Measurements from ENCODE around the gene EFNA4.

EFNA4 gene

DNA sequence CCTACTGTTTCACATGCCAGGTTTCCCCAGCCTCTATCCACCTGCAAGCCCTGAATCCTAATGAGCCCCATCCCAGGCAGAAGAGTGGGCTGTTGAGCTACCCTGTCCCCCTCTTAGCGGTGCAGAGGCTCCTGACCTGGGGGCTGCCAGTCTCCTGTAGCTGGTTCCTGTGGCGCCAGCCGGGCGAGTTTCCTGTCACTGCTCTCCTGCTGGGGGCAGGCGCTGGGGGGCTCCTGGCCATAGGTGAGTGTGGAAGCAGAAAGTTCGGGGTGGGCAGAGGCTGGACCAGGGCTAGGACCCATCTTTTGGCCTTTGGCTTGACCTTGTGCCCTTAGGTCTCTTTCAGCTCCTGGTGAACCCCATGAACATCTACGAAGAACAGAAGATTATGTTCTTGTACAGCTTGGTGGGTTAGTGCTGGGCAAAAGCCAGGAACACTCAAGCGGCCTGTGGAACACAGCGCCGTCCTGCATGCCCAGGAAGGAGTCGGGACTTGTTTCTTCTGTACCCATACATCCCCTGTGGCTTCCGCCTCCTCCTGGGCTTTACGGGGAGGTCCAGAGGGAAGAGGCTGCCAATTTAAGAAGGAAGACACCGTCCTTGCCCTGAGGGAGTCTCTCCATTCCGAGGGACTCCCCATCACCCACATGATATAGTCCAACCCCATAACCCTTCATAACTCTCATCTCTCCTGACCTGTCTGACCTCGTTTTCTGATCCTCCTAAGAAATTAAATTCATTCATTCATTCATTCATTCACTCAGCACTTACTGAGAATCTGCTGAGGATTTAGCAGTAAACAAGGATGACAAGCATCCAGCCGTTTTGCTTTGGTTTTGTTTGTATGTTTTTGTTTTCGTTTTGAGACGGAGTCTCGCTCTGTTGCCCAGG is 29.0 kb upstream of the EFNA4 start:
- DNase-seq, result no peak

DNA sequence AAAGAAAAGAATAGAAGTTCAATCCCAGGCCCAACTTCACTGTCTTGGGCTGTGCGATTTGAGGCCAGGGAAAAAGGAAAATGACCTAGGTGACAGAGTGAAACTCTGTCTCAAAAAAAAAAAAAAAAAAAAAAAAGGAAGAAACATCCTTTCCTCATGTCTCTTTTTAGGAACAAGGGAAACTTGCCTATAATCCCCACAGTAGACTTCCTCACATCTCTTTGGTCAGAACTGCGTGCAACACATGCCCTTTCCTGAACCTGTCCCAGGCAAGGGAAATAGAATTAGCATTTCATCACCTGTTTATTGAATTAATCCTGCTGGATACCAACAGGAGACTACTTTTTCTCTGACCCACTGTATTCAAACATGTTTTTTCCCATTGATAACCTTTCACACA is 27.6 kb upstream of the EFNA4 start:
- DNase-seq, result no peak

DNA sequence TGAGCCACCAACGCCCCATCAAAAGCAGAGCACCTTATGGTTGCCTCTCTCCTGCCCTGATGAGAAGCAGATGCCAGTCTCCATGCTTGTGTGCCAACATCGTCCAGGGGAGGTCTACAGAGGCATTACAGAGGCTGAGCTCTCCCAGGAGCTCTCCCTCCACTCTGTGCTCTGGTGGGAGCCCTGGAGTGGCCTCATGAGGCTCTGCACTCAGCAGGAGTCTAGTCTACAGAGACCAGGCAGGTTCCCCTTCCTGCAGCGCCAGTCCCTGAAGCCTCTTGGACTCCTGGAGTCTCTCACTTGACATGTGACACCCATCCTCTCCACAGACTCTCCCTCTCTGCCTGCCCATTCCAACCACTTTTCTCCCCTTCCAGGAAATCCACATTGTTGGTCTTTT is 26.5 kb upstream of the EFNA4 start:
- DNase-seq, result no peak

DNA sequence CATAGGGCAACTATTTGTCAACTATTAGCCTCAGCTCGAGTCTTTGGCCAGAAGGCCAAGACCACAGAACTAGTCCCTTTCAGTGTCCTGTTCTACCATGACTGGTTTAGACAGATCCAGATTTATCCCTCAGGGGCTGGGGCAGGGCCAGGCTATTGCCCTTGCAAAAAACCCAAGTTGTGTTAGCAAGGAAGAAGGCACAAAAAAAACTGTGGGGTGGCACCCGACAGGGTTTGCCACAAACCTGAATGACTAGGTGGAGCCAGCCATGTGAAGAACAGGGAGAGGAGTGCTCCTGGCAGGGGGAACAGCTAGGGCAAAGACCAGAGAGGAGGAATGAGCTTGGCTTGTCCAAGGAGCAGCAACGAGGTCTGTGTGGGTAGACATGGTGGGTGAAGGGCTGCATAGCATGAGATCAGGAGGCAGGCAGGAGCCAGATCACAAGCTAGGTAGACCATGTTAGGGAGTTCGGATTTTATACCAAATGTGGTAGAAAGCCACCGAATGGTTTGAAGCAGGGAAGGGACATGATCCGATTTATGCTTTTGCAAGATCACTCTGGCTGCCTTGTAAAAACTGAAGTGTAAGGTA is 25.6 kb upstream of the EFNA4 start:
- no peak for DNase-seq

DNA sequence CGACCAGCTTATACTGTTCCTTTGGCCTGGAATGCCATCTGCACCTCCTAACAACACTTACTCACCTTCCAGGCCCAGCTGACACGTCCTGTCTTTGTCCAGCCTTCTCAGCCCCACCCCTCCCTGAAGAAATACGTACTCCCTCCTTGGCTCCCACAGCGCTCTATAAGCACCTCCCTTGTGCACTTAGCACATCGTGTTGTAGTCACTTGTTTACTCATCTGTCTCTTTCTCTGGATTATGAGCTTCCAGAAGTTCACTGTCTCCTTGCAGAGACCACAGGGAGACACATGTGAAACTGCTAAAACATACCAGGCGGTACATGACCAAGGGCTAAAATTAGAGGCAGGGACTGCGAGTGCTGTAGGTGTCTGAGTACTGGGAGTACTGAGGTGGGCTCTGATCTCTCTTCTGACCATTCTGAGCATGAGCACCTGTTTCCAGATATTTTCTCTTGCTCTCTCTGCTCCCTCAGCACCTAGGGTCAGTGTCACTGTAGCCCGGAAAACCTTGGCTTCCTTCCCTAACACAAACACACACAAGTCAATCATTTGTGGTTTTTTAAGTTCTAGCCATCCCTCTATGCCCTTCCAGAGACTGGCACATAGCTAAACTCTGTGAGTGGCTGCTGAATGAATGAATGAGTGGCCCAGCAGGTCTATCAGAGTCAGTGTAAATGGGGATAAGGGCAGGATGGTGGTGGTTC is 24.8 kb upstream of the EFNA4 start:
- DNase-seq, result no peak

DNA sequence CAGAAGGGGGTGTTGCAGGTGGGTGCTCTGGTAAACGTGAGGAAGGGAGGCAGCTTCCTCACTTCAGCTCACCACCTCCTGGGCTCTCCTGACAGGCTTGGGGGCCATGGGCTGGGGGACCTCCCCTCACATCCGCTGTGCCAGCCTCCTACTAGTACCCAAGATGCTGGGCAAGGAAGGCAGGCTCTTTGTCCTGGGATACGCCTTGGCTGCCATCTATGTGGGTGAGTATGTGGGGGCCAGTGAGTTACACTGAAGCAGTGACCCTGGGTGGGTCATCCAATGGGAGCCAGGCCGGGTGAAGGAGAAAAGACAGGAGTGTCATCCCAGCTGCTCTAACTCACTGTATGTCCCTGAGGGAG is 24.3 kb upstream of the EFNA4 start:
- DNase-seq, result no peak

DNA sequence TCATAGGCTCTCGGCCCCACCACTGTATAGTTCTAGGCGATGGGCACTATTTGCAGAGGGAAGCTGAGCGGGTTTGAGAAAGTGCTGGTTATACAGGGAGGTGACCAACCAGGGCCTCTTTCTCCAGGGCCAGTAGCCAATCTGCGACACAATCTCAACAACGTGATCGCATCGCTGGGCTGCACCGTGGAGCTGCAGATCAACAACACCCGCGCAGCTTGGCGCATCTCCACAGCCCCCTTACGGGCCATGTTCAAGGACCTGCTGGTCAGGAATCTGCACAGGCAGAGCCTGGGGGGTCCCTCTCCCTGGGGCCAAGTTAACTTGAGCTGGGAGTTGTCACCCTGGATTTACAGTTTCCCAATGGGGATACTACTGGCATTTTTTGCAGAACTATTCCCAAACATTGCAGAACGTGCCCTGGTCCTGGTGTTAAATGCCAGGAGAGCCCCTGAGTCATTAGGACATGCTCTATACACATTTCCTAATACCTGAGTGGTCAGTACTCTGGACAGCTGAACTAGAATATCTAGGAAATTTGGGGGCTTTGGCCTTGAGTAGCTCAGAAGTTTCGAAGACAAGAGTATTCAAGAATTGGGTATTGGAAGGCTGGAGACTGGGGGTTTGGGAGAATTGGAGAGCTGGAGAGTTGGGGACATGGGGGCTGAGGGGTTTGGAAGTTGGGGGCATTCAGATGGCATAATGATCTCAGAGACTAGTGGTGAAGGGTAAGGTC is 23.0 kb upstream of the EFNA4 start:
- DNase-seq, result no peak

DNA sequence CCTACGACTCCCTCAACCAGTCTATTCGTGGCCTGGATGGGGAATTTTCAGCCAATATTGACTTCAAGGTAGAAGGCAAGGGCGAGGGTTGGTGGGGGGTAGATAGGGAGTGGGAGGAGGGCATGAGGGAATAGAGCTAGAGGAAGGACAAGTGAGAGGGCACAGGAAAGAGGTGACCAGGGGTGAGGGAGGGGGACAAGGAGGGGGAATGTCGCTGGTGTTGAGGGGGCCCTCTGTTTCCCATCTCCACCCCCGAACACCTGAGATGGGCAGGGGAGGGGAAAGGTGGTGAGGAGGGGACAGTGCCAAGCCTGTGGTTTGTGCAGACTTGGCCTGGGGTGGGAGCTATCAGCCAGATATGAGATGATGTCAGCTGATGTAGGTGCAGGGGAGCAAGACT is 20.8 kb upstream of the EFNA4 start:
- DNase-seq, result no peak

DNA sequence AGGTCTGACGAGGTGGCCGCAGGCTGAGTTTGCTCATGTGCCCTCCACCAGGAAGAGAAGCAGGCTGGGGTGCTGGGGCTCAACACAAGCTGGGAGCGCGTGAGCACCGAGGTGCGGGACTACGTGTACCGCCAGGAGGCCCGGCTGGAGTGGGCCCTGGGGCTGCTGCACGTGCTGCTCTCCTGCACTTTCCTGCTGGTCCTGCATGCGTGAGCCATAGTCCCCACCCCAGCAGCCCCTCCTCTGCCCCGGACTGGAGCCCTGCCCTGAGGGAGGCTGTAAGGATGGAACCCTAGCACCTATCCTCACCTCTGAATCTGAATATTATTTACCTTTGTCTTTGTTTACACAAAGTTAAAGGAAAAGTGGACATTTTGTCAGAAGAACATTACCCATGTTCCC is 20.2 kb upstream of the EFNA4 start:
- DNase-seq, result no peak

DNA sequence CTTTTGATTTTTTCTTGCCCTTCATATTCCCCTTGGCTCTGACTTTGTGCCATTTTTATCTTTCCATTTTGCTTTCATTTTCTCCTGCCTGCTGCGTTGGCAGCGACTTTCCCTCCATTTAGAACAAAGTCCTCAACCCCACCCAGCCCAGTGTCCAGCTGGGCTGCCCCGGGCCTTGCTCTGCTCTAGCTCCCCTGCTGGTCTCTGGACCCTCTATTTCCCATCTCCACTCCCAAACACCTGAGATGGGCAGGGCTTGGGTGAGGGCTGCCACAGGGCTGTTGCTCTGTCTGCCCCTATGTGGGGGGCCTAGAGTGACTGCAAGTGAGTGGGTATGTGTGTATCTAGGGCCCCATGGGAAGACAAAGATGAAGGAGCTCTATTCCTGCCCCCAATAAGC is 19.7 kb upstream of the EFNA4 start:
- no peak for DNase-seq

DNA sequence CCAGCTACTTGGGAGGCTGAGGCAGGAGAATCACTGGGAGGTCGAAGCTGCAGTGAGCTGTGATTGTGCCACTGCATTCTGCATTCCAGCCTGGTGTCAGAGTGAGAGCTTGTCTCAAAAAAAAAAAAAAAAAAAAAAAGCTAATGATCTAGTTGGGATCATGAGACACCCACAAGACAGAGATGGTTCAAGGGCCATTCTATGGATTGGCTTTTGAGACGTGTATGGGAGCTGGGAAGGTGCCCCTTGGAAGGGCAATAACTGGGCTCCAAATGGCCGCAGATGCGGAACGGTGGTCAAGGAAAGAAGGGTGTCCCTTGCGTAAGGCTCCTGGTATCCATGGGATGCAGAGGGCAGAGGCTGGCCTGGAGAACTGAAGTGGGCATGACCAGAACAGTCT is 19.2 kb upstream of the EFNA4 start:
- DNase-seq, result no peak

DNA sequence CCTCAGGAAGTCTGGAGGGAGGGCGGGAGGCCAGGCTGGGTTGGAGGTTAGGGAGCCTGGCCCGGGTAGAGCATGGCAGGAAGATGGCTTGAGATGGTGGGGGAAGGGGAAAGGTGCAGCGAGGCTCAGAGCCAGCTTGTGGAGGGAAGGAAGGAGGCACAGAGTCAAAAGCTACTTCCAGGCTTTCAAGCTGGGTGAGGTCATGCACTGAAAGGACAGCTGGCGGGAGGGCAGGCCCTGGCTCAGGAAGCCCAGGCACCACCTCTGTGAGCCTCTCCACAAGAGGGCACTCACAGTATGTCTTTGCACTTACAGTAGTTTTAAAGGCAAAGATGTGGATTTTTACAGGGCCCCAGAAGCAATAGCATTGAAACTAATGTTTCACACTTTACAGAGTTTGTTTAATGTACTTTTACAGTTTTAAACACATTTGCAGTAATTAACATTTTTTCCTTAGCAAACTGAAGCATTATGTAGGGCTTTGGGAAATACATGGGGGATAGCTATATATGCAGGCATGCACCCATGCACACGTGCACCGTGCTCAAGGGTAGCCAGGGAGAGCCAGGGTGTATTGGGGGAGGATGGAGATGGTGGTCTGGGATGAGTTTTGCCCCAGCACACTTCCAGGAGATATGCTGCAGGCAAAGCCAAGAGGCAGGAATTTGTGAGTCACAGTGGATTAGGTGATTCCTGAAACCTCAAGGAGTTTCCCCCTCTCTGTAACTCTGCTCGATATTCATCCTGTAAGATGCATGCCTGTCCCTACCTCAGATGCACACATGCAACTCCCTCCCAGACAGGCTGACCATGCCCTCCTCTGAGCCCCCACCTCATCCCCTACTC is 18.5 kb upstream of the EFNA4 start:
- peak; percentile 76 to 77 for DNase-seq

DNA sequence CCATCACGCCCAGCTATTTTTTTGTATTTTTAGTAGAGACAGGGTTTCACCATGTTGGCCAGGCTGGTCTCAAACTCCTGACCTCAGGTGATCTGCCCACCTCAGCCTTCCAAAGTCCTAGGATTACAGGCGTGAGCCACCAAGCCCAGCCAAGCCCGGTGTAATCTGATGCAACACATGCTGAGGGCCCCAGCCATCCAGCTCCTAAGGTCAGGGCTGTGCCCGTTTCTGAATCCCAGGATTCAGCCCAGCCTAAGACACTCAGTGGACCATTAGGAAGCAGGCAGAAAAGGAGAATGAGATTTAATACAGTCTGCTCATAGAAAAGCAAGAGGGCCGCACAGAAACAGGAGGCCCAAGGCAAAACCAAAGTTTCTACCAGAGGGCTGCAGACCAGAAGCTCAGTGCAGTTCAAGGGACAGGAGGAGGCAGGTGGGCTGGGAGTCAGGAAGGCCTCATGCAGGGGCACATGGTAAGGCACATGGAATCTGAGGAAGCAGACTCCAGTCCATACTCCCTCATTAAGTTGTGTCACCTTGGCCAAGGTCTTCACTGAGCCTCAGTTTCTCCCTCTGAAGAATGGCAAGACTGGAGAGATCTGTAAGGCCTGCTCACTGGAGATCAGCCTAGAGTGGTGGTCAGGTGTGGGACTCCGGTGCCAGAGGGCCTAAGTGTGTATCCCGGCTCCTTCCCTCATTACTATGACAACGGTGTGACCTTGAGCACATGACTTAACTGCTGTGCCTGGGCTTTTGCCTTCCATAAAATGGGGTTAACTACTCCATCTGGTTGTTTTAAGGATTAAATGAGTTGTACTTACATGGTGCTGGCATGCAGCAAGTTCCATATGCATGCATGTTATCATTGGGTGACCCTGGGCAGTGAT is 14.8 kb upstream of the EFNA4 start:
- DNase-seq, result no peak

DNA sequence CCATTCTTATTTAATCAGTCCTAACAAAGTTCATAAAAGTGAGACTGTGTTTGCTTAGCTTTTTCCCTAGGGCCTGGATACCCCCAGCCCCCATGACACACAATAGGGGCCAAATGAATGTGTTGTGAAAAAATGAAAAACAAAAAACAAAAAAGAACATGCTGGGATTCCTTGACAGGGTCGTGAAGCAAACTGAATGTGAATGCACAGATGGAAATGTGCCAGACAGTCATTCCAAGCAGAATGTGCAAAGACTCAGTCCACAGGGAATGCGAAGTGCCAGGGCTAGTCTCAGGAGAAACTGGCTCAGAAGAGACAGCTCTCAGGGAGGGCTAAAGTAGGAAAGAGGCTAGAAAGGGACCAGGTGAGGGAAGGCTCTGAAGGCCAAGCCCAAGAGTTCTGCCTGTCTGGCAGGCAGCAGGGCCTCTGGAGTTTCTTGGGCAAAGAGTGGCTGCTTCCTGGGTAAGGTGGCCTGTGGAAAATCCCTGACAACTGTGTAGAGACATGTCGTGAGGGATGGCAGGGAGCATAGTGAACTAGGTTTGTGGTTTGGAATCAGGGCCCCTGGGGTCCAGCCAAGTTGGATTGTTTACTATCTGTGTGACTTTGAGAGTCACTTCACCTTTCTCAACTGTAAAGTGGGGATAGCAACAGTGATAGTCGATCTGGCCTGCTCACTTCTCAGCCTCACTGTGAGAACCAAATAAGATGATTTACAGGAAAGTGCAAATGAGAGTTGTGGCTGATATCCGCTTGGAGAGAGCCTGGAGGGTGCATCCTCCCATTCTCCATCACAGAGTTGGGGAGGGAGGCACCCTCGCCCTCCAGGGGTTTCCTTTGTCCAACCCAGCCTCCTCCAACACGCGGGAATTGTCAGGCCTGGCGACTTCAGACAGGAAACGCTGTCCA is 13.6 kb upstream of the EFNA4 start:
- no peak for DNase-seq

DNA sequence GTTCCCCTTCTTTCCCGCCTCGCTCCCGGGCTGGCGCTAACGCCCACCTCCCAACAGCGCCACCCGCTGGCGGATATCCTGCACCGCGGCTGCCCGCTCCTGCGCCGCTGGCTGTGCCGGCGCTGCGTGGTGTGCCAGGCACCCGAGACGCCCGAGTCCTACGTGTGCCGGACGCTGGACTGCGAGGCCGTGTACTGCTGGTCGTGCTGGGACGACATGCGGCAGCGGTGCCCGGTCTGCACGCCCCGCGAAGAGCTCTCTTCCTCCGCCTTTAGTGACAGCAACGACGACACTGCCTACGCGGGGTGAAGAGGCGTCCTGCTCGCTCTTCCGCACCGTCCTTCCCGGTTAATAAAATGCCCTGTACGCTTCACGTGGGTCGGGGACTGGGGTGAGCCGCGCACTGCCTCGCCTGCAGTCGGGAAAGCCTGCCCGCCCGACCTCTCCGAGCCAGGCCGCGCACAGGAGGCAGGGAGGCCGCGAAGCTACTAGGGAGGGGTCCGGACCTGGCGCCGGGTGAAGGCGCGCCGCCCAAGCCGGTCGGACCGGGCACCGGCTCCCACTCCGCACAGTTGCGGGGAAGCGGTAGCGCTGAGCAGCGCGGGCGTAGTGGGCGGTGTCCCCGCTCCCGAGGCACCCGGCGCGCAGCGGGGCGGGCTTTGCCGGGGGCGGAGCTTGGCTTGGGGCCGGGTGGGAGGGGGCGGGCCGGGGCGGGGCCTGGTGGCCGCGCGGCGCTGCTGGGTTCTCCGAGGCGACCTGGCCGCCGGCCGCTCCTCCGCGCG is 12.8 kb upstream of the EFNA4 start, which contains the start of gene ADAM15:
ADAM15 (plus strand) TSS at position 757 of the 782 bp plus-strand sequence. CDS start 71 bp downstream, outside the sequence.
- DNase-seq, result peak; percentile 83 to 87

DNA sequence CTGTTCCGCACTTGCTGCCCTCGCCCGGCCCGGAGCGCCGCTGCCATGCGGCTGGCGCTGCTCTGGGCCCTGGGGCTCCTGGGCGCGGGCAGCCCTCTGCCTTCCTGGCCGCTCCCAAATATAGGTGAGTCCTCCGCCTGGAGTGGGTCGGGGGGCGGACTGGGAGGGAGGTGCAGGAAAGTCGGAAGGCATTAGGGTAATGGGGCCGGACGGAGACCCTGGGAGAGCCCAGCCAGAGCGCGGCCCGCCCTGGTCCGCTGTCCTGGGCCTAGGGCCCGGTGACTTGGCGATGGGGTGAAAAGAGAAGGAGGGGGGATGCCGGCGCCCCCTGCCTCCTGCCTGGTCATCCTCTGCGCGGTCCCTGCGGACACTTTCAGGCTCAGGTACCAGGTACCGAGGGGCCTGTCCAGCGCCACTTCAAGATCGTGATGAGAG is 12.2 kb upstream of the EFNA4 start:
- DNase-seq, result no peak

DNA sequence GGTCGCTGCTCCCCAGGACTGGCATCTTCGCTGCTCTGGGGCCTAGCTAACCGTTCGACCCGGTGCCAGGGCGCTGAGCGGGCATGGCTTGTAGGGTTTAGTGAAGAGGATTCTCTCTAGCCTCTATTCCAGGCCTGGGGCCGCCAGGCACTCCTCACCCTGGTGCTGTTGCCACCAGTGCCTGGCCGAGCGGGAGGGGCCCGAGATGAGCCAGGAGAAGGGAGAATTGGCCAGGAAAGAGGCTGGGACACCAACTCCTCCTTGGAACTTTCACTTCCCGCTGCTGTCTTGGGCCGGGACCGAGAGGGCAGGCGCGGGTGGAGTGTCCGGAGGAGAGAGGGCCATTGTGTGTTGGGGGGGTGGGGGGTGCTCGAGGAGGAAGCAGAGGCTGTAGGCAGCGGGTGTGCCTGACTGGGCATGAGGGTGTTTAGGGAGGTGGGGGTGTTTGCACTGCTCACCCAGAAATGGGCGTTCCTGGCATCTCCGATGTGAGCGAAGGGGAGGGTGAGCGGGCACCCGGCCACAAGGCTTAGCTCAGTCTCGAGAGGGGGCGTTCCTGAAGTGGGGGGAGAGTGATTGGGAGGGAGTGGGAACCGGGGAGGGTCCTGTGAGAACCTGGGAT is 11.7 kb upstream of the EFNA4 start:
- DNase-seq, result peak; percentile 58 to 59
